ENCODE measurements around the gene UGDH. TPM values are rescaled to one million over a fixed set of nuclear protein-coding genes. Genes with fewer than 3 reads are reported as not detected.
A peak's percentile ranks its signal among the peaks of the same experiment; 100 is the strongest.
"Not testable (repeated sequence)": the region's sequence is repeated elsewhere in the genome, so short reads cannot be mapped to it uniquely, and the experiment has no call there.

UGDH gene
- total and polyA plus RNA-seq, 8 donors: 62.8 to 108 (median 100) TPM

DNA sequence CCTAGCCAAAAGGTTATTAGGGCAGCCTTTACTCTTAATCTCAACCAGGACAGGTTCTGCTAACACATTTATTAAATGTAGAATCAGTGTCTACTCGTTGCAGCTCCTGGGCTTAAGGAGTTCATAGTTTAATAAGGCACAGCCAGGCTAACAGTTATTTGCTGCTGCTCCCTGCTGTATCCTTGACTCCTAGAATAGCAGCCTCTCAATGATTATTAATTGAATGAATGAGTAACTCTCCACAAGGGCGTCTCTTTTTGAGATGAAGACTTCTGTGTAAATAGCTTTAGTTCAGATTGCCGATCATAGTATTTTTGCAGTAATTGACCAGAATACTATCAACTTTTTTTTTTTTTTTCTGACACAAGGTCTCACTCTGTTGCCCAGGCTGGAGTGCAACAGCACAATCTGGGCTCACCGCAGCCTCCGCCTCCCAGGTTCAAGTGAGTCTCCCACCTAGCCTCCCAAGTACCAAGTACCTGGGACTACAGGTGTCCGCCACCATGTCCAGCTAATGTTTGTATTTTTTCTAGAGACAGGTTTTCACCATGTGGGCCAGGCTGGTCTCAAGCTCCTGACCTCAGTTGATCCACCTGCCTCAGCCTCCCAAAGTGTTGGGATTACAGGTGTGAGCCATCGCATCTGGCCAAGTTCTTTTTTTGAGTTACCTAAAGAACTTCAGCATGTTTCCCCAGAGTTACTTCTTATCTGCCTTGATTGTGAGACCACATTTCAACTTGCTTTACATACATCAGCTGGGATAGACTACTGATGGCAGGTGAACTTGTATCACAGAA, 2.9 kb downstream of the UGDH start:
- H3K4me3 ChIP-seq: peak overlapping the region in 1 of 2 donors; percentile 4
- peaks cover 9 to 32% of the 10 kb centered on the region in 2 donors for H3K4me1 ChIP-seq
- peaks cover 0 to 14% of the 10 kb centered on the region in 2 donors for H3K36me3 ChIP-seq
- TF ChIP-seq, protein P1, sequence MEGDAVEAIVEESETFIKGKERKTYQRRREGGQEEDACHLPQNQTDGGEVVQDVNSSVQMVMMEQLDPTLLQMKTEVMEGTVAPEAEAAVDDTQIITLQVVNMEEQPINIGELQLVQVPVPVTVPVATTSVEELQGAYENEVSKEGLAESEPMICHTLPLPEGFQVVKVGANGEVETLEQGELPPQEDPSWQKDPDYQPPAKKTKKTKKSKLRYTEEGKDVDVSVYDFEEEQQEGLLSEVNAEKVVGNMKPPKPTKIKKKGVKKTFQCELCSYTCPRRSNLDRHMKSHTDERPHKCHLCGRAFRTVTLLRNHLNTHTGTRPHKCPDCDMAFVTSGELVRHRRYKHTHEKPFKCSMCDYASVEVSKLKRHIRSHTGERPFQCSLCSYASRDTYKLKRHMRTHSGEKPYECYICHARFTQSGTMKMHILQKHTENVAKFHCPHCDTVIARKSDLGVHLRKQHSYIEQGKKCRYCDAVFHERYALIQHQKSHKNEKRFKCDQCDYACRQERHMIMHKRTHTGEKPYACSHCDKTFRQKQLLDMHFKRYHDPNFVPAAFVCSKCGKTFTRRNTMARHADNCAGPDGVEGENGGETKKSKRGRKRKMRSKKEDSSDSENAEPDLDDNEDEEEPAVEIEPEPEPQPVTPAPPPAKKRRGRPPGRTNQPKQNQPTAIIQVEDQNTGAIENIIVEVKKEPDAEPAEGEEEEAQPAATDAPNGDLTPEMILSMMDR (IDR thresholded peaks at IDR 0.05): no peak
- intact Hi-C loops (cut with DNase I): loop anchor here in 1 of 2 donors (10.0 kb wide), 1 partner anchor 110 kb away; the partner anchor contains the start of gene SMIM14
- no peaks in the 10 kb centered on the region for H3K9me3 ChIP-seq
- no peaks in the 10 kb centered on the region for H3K27me3 ChIP-seq
- H3K27ac ChIP-seq: no peak overlapping the region
- ATAC-seq (no peak), DNase-seq (no peak)

DNA sequence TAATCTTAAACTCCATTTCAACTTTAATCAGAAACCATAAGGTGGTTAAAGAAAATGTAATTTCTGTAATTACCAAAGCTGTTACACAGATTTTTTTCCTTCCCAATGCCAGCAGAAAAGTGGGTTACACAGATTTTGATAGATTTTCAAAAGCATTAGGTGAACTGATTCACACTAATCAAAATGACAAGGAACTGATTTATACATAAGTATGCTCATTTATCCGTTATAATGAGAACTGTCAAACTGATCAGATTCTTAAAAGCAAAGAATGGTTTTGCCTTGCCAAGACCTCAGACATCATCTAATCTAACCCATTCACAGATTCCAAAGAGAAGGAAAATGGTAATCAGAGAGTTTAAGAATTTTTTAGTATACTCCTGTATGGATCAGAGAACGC, 5.2 kb downstream of the UGDH start:
- Histone ChIP-seq H3K27me3 (no peaks in the 10 kb centered on the region), H3K9me3 (no peaks in the 10 kb centered on the region), H3K27ac (no peak overlapping the region), H3K4me3 (no peak overlapping the region), H3K4me1 (peaks cover 0 to 22% of the 10 kb centered on the region in 2 donors), H3K36me3 (peaks cover 0 to 36% of the 10 kb centered on the region in 2 donors)
- intact Hi-C loops (cut with DNase I): loop anchor here in 1 of 2 donors (10.0 kb wide), 1 partner anchor 113 kb away; the partner anchor contains the start of gene SMIM14
- TF ChIP-seq, protein P1 (IDR thresholded peaks at IDR 0.05): no peak
- ATAC-seq: no peak
- DNase-seq: no peak

DNA sequence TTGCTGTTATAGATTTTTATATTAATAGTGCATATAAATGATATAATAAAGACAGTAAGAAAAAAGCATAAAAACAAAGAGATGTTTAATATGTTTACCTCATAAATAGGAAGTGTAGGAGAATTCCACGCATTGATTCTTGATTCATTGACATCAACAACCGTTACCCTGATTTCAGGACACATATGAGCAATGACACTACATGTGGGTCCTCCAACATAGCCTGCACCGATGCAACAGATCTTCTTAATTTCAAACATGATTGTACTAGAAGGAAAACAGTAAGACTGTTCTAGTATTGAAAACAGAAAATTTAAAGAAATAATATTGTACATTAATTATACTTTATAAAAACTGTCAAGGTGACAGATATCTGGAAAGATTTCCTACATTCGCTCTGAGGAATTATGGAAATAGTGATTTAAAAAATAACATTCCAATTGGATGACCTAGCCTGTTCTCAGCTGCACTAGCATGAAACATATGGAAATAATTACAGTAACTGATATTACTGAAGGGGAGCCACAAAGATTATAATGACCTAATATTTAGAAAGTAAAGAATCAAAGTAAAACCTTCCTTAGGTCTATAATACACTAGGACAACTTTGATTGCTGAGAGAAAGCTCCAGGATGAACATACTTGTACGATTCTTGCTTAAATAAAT, 5.9 kb downstream of the UGDH start:
- Histone ChIP-seq H3K4me3 (no peak overlapping the region), H3K27ac (no peak overlapping the region), H3K9me3 (no peaks in the 10 kb centered on the region), H3K4me1 (peaks cover 0 to 18% of the 10 kb centered on the region in 2 donors), H3K27me3 (no peaks in the 10 kb centered on the region), H3K36me3 (peaks cover 0 to 38% of the 10 kb centered on the region in 2 donors)
- DNase-seq: no peak
- ATAC-seq: no peak
- intact Hi-C loops (cut with DNase I): loop anchor here in 1 of 2 donors (10.0 kb wide), 1 partner anchor 113 kb away; the partner anchor contains the start of gene SMIM14
- TF ChIP-seq, protein P1 (IDR thresholded peaks at IDR 0.05): no peak

DNA sequence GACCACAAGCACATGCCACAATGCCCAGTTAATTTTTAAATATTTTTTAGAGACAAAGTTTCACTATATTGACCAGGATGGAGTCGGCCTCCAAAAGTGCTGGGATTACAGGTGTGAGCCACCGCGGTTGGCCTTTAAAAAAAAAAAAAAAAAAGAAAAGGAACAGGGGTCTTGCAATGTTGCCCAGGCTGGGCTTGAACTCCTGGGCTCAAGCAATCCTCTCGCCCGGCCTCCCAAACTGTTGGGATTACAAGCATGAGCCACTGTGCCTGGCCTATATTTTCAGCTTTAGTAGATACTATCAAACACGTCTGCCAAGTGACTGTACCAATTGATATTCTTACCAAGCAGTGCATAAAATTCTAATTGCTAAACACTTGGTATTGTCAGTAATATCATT, 8.8 kb downstream of the UGDH start:
- Histone ChIP-seq H3K36me3 (peaks cover 0 to 56% of the 10 kb centered on the region in 2 donors), H3K4me3 (no peak overlapping the region), H3K27me3 (no peaks in the 10 kb centered on the region), H3K9me3 (no peaks in the 10 kb centered on the region), H3K27ac (no peak overlapping the region), H3K4me1 (peaks cover 0 to 5% of the 10 kb centered on the region in 2 donors)
- TF ChIP-seq, protein P1 (IDR thresholded peaks at IDR 0.05): no peak
- ATAC-seq: no peak
- intact Hi-C loops (cut with DNase I): no loop called here
- DNase-seq: no peak

GRCh38 chr4:39516407-39516966, 10.8 kb downstream of the UGDH start:
- no peak for DNase-seq
- Histone ChIP-seq H3K27ac (no peak overlapping the region), H3K4me1 (no peaks in the 10 kb centered on the region), H3K36me3 (peaks cover 0 to 75% of the 10 kb centered on the region in 2 donors), H3K27me3 (no peaks in the 10 kb centered on the region), H3K4me3 (no peak overlapping the region), H3K9me3 (no peaks in the 10 kb centered on the region)
- TF ChIP-seq, protein P1 (IDR thresholded peaks at IDR 0.05): no peak
- no peak for ATAC-seq
- intact Hi-C loops (cut with DNase I): no loop called here

- H3K27me3 ChIP-seq; ATAC-seq; intact Hi-C loops (cut with DNase I); DNase-seq; H3K4me3 ChIP-seq; H3K4me1 ChIP-seq; H3K9me3 ChIP-seq: not testable (repeated sequence)
- Histone ChIP-seq H3K36me3 (peaks cover 0 to 78% of the 10 kb centered on the region in 2 donors), H3K27ac (peak overlapping the region; percentile 17 to 31)
Observed at GRCh38 chr4:39515669-39516401, 11.4 kb downstream of the UGDH start.
